ENCODE measurements around the gene NHLRC2.
A peak's percentile ranks its signal among the peaks of the same experiment; 100 is the strongest.

The NHLRC2 gene

GRCh38 chr10:113865901-113866300, 11.4 kb downstream of the NHLRC2 start:
- no peak for DNase-seq (ENCODE audit: low spot score)

- peak; percentile 50 for DNase-seq (ENCODE audit: low spot score)
Measured at GRCh38 chr10:113866551-113867394, 12.3 kb downstream of the NHLRC2 start.

DNA sequence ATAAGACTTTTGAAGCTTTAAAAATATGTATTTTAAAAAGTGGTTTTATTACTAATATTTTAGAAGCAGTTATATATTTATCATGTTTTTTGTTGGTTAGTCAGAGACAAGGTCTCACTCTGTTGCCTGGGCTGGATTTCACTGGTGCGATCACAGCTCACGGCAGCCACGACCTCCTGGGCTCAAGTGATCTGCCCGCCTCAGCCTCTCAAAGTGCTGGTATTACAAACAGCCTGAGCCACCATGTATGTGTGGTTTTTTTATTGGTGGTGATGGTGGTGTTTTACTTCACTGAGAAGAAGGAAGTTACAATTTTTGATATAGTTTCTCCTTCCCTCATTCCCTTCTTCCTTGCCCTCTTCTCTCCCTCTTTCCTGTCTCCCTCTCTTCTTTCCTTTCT, 13.4 kb downstream of the NHLRC2 start:
- no peak for DNase-seq (ENCODE audit: low spot score)

DNA sequence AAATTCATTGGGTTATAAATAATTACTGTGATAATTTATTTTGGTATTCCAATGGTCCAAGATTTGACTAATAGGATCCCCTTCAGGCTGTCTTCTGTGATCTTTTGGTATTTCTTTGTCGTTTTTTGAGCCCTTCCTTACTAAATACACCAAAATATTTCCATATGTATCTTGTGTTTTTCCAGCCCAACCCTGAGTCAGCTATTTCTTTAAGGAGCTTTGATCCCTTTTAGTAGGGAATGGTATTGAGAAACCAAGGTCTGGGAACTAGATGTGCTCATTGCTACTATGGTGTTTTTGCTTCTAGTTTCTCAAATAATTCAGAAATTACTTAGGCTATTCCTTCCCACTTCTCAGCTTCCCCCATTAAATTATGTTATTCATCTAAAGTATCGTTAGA, 15.3 kb downstream of the NHLRC2 start:
- no peak for DNase-seq (ENCODE audit: low spot score)

DNA sequence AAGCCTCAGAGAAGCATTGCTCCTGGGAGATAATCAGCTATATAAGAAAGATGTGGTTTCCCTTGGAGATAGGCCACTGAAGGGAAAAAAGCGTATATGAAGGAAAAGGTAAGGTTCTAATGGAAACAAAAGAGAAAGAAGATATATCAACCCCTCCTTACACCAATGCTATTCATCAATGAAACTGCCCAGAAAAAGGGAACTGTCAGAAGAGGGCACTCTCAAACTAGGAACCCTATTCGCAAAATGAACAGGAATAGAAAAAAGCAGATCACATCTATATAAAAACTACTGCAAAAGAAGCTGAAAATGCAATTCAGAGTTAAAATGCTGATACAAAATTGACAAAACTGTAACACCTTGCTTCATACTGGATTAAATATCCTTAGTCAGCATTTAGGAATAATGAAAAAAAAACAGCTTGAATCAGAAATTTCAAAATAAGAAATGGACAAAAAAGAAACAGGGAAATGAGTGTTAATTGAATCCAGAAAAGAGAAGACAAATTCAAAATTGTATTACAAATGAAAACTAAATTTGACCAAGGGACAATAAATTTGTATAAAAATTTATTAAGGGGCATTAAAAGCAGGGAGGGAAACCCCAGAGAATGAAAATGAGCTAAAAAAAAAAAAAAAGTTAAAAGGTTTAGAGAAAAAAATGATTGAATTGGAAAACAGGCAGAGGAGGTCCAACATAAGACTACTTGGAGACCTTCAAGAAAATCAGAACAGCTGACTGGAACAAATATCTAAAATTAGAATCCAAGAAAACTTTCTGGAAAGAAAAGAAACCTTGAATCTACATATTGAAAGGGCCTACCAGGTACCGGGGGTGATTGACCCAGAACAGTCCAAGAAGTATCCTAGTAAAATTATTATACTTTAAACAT, 17.9 kb downstream of the NHLRC2 start:
- no peak for DNase-seq (ENCODE audit: low spot score)

DNA sequence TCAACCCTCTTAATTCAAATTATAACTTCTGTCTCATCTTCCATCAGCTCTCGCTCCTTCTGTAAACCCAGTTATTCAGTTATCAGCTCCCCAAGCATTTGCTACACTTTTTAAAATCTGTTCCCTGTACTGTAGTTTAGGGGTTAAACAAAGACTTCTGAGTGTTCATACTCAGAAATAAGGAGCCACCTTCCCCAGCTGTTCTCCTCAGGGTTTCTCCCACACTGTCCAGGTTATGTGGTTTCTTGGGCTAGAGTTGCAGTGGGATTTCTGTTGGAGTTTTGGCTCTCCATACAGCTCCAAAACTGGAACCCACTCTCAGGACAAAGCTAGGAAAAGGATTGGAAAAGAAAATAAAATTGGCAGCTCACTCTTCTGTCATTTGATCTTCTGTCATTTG, 20.8 kb downstream of the NHLRC2 start:
- DNase-seq (ENCODE audit: low spot score) = no peak

DNA sequence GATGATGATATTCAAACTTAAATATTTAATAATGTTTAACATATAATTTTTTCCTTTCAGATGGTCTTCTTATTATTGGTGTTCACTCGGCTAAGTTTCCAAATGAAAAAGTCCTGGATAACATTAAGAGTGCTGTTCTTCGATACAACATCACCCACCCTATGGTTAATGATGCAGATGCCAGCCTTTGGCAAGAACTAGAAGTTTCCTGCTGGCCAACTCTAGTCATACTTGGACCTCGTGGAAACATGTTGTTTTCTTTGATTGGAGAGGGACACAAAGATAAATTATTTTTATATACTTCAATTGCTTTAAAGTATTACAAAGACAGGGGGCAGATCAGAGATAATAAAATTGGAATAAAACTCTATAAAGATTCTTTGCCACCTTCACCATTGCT, 22.0 kb downstream of the NHLRC2 start:
- no peak for DNase-seq (ENCODE audit: low spot score)

- DNase-seq (ENCODE audit: low spot score) = no peak
Measured at GRCh38 chr10:113879691-113880090, 25.2 kb downstream of the NHLRC2 start.

DNA sequence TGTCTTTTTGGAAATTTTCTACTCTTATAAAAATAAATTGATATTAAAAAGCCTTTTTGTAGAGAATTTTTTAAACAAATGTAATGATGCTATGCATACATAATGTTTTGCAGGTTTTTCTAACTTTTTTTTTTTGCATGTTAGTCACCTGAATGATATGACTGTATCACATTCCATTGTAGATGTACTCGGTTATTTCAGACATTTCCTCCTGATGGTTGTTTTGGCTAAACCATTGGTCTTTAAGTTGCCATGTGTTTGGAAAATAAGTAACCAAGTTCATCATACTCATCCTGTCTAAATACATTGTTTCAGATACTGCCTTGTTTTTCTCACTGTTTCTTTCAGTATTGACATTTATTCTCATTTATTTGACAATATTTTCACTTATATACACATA, 25.8 kb downstream of the NHLRC2 start:
- DNase-seq (ENCODE audit: low spot score) = no peak

- DNase-seq (ENCODE audit: low spot score) = no peak
Measured at GRCh38 chr10:113882240-113882639, 27.8 kb downstream of the NHLRC2 start.

DNA sequence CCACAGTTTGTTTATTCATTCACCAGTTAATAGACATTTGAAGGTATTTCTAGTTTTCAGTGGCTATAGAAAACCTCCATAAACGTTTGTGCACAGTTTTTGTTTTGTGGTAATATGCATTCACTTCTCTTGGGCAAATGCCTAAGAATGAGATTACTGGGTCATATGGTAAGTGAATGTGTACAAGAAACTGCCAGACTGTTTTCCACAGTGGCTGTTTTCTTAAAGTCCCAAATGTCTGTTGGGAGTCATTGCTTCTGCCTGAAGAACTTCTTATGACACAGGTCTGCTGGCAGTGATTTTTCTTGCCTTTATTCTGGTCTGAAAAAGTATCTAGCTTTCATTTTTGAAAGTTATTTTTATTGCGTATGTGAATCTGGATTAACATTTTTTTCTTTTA, 35.5 kb downstream of the NHLRC2 start:
- DNase-seq (ENCODE audit: low spot score) = no peak

DNA sequence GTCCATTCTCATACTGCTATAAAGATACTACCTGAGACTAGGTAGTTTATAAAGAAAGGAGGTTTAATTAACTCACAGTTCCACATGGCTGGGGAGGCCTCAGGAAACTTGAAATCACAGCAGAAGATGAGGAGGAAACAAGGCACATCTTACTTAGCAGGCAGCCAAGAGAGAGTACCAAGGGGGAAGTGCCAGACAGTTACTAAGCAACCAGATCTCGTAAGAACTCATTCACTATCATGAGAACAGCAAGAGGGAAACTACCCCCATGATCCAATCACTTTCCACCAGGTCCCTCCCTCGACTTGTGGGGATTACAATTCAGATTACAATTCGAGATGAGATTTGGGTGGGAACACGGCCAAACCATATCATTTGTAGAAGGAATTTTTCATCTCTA, 36.3 kb downstream of the NHLRC2 start:
- no peak for DNase-seq (ENCODE audit: low spot score)

DNA sequence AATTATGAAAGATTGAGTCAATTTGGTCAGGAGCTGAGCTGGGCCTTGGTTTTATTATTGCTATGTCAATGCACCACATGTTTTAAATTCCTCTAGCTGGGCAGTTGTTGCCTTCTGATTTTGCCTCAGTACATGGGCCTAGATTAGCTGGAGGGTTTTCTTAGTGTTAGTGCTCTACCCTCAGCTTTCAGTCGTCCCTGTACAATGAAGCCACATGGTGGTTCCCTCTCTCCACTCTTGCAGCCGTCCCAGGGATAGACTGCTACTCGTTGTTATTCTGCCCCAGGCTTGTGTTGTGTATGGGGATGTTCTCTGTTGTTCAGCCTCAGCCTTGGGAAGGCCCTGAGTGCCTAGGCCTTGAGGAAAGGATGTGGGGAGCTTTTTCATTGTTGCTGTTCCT, 37.0 kb downstream of the NHLRC2 start:
- DNase-seq (ENCODE audit: low spot score) = peak; percentile 12

- DNase-seq (ENCODE audit: low spot score) = no peak
Measured at GRCh38 chr10:113893570-113893969, 39.1 kb downstream of the NHLRC2 start.

DNA sequence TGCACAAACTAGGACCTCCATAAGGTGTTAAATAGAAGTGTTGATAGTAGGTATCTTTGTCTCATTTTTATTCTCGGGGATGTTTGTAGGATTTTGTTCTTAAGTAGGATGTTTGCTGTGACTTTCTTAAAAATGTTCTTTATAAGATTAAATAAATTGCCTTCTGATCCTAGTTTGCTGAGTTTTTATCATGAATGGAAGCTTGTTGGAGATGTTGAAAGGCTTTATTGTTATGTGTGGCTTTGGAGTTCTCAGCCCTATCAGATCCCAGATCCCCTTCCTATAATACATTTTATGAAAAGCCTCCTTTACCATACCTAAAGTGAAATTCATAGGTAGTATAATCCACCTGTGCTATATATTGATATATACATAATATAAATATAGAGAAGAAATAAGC, 40.1 kb downstream of the NHLRC2 start:
- no peak for DNase-seq (ENCODE audit: low spot score)

DNA sequence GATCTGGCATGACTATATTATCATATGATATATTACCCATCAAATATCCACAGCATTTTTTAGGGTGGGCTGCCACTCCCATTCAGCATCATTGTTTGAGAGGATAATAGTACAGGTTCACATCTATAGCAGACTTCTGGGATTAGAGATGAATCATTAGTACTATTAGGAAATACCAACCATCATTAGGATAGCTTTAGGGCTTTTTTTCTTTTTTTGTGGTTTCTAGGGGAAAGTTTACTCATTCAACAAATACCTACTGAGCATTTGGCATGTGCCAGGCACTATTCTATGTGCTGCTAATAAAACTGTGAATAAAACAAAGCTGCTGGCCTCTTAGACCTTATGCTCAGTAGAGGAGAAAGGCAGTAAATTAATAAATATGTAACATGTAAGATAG, 40.6 kb downstream of the NHLRC2 start:
- DNase-seq (ENCODE audit: low spot score) = no peak

DNA sequence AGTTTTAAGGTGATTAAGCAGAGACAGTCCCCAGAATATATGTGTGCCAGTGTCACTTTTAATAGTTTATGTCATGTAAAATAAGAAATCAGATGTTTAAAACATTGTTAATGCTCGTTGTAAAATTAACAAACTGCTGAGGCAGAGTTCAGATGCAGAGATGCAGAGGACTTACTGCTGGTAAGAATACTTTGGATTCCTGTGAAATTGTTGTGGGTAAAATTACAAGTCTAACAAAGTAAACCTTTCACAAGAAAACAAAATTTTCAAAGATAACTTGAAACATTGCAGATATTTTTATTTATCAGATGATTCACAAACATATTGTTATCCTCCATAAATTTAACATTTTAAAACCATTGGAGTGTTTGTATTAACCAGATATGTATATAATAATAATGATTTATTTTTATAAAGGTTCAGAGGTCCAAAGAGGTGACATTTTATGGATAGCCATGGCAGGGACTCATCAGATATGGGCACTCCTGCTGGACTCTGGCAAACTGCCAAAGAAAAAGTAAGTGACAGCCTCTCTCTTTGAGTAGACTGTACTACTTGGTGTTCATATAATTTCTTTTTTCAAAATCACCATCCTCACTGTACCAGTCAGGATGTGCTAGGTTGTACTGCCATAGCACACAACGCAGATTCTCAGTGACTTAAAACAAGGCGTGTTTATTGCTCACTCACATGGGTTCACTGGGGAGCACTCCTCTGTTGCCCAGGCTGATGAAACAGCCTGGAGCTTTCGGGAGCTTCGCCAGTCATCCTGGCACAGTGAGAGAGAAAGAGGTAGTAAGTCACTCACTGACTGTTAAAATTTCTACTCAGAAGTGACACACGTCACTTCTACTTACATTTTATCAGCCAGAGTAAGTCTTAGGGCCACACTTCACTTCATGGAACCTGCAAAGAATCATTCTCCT, 43.5 kb downstream of the NHLRC2 start:
- DNase-seq (ENCODE audit: low spot score) = peak; percentile 25

GRCh38 chr10:113899952-113900598, 45.6 kb downstream of the NHLRC2 start:
- DNase-seq (ENCODE audit: low spot score) = no peak

DNA sequence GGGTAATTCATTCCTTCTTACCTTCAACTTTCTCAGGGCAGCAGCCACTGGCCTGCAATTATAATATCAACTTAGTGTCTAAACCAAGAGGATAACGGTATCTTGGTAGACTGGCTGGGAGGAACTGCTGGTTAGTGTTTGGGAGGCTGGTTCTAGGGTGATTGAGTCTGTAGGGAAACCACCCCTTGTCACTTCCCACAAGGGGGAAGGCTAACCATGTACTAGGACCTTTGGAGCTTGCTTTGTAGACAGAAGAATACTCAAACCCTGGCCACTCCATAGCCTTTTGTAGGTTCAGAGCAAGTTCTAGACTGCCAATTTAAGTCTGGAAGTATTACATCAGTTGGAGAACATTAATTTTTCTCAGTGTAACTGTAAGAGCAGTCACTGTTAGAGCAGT, 51.3 kb downstream of the NHLRC2 start:
- DNase-seq (ENCODE audit: low spot score) = no peak

GRCh38 chr10:113907166-113907565, 52.7 kb downstream of the NHLRC2 start:
- DNase-seq (ENCODE audit: low spot score) = no peak

GRCh38 chr10:113908236-113908635, 53.8 kb downstream of the NHLRC2 start:
- DNase-seq (ENCODE audit: low spot score) = no peak

- DNase-seq (ENCODE audit: low spot score) = no peak
Measured at GRCh38 chr10:113911113-113911512, 56.7 kb downstream of the NHLRC2 start.

Measured in cerebellar cortex (tissue), 1 donor.